Stimulated activated CD8-positive, alpha-beta memory T cell treated with anti-CD3 and anti-CD28 coated beads, Interleukin-15, amount 100 ng/mL, for 24 hours (primary cell): Measurements from ENCODE around the gene PTPRJ.

Experiments used
- DNase-seq: peaks from one replicate; pipeline ENCODE4 v3.0.0-alpha.2; 2020; ENCODE audit warnings: low read depth

PTPRJ gene

DNA sequence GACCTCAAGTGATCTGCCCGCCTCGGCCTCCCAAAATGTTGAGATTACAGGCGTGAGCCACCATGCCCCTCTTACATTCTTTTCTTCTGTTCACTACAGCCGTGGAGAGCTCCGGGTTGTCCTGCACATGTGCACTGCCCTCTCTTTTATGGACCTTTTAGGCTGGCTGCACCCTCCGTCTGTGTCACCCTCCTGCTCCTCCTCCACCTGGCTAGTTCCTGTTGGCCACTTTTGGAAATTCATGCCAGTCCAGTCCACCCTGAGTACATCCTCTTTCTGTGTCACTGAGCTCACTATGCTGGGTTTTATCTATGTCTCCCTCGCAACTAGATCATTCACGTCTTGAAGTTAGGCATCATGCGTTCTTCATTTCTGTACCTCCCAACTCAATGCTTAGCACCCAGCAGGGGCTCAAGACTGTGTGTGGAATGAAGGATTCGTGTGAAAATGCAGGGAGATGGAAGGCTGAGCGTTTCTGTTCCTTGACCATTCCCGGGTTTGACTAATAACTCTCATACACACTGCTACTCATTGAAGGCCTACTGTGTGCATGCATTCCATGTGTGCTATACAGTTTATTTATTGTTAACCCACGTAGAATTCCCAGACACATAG lies 60.6 kb downstream of the PTPRJ start:
- no peak for DNase-seq

DNA sequence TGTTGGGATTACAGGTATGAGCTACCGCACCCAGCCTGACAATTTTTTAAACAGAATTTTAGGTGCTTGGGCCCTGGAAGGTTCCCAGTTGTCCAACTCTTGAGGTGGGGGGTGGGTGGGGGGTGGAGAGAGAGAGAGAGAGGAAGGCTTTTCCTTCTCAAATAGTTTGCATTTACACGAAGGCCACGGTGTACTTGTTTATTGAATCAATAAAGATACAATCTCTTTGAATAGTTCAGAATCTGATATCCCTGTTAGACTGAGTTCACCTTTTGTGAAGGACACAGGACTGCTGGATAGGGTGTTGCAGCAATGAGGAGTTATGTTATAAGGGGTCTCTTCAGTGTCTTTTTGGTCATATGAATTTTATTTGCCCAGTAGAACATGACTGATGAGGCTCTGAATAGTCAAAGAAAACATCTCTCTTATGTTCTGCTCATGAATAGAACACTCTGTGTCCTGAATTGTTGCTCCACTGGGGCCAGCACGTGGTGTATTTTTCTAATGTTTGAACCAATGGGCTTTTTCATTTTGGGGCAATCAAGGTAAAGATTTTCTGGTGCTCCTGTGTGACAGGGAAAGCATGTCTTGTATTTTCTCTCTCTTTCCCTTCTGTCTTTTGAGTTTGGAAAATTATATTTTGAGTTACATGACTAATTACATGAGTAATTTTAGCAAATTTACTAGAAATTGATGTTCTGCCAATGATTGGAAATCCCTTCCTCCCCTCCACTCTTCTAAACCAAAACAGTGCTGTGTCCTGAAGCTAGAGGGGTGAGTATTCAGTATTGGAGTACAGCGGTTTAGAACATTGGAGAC lies 61.7 kb downstream of the PTPRJ start:
- no peak for DNase-seq

DNA sequence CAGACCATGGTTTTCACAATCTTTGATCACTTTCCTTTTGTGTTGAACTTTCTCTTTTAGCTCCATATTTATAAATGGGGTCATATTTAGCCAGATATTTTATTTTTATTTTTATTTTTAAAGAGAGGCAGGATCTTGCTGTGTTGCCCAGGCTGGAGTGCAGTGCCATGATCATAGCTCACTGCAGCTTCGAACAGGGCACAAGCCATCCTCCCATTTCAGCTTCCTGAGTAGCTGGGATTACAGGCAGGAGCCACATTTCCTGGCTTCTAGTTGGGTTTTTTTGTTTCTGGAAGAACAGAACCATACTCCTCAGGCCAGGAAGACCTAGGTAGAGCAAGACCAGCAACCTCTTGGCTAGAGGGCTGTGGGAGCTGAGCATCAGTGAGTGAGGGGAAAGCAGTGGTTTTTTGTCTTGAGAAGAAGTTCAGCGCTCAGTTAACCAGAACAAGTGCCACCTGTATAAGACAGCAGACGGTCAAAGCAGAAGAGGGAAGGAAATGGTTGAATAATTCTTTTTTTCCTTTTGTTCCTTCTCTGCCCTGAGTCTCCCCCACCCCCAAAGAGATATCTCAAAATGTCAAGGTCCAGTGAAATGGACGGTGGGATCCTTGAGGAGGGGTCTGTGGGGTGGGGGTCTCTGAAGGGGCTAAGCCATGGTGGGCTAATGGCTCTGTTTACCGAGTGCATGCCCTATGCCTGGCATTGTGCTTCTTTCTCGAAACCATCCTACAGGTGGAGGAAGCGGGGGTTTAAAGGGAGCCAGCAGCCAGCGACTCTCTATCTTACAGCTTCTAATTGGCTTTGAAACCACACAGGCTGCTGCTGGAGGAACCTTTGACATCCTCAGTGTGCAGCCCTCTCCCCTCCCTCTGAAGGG lies 63.0 kb downstream of the PTPRJ start:
- DNase-seq = no peak

DNA sequence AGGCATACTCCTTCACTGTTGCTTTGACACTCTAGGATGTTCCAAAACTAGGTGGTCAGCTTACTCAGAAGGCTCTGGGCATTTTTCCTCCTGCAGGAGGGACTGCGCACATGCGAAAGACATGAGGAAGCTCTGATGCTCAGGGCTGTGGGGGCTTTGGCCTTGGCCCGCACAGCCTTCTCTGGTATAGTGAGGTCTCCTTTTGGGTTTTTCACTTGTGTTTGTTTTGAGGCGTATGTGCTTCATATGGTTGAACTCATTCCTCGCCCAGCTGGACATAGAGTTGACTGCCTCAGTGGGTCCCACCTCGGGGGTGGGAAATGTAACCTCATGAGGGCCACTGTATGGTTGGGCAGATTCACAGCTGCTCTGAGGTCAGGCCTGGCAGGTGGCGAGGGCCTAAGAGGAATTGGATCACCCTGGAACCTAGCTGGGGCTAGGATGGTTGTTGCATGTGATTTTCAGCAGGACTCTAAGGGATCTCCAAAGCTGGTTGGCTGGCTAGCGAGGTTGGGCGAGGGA lies 63.7 kb downstream of the PTPRJ start:
- DNase-seq = no peak

DNA sequence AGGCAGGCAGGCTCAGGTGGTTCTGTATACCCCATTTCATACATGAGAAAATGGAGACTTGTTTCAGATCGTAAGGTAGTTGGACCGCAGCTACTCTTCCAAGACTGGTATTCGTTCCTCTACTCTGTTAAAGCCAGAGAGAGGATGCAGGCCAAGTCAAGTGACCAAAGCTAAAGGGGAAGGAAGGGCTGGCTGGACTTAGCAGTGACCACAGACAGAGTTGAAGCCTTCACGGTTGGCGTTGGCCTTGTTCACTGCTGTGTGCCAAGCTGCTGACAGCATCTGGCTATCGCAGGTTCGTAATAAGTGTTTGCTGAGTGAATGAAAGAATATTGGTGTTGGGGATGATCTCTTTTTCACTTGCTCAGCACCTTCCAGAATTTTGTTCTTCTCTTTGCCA lies 64.2 kb downstream of the PTPRJ start:
- DNase-seq = no peak

DNA sequence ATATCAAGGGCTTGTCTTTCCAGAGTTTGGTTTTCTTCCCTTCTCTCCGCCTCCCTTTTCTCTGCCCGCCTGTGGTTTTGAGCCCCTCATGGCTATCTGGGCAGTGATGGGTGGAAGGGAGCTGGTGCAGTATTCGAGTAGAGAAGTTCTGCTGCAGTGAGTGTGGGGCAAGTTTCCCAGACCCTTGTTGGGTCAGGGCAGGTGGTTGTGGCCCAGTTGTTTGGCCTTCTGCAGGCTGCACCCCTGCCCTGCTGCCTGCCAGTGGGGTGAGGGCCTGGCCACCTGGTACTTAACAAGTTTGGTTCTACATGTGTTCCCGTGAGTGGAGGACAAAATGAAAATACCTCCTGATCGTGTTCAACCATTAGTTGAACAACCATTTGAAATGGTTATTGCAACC lies 65.2 kb downstream of the PTPRJ start:
- no peak for DNase-seq

DNA sequence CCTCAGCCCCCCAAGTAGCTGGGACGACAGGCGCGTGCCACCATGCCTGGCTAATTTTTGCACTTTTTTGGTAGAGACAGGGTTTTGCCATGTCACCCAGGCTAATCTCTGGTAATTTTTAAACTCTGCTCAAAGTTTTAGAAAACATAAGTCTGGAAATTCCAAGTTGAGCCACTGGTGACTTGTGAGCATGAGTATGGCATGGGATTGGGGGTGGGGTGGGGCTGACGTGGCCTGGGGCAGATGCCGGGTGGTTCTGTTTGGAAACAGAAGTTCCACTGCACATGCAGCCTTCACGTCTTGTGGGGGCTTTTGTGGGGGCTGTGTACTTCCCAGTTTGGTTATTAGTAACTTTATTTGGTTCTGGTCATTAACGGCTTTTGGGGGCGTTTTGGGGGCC lies 67.3 kb downstream of the PTPRJ start:
- DNase-seq = no peak

DNA sequence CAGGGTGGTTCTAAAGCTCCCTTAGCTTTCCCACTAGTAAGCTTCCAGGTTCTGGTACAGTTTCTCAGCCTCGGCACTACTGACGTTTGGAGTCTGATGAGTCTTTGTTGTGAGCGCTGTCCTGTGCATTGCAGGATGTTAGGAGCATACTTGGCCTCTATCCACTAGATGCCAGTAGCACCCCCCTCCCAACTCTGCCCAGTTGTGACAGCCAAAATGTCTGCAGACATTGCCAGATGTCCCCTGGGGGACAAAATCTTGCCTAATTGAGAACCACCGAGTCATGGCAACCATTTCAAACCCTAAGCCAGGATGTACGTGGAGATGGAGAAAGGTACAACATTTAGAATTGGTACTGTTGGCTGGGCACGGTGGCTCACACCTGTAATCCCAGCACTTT lies 68.7 kb downstream of the PTPRJ start:
- DNase-seq = no peak

DNA sequence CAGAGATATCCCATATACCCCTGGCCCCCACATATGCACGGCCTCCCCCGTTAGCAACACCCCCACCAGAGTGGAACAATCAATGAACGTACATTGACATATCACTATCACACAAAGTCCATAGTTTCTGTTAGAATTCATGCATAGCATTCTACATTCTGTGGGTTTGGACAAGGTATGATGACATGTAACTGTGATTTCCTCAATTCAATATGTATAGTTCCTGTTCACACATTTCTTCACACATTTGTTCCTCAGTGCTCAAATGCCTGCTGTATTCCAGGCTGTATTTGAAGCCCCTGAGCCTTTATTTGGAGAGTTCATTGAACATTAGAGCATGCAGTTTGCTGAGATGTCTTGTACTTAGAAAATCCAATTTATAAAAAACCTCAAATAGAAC lies 69.9 kb downstream of the PTPRJ start:
- DNase-seq = no peak

DNA sequence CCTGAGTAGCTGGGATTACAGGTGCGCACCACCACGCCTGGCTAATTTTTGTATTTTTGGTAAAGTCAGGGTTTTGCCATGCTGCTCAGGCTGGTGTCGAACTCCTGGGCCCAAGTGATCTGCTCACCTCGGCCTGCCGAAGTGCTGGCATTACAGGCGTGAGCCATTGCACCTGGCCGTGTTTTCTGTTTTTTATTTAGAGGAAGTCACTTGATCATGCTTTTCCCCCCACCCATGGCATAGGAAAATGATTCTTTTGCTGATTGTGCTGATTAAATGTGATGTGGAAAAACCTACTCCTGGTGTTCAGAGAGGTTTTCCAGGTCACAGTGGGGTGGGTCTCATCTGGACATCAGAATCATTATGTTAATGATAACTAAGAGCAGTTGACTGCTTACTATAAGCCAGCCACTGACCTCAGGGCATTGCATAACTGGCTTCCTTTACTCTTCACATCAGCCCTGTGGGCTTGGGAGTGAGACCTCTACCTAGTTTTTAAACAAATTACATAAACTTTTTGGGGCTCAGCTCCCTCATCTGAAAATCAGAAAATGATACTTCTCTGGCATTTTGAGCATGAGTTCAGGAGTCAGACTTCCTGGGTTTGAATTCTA lies 71.0 kb downstream of the PTPRJ start:
- DNase-seq = no peak

DNA sequence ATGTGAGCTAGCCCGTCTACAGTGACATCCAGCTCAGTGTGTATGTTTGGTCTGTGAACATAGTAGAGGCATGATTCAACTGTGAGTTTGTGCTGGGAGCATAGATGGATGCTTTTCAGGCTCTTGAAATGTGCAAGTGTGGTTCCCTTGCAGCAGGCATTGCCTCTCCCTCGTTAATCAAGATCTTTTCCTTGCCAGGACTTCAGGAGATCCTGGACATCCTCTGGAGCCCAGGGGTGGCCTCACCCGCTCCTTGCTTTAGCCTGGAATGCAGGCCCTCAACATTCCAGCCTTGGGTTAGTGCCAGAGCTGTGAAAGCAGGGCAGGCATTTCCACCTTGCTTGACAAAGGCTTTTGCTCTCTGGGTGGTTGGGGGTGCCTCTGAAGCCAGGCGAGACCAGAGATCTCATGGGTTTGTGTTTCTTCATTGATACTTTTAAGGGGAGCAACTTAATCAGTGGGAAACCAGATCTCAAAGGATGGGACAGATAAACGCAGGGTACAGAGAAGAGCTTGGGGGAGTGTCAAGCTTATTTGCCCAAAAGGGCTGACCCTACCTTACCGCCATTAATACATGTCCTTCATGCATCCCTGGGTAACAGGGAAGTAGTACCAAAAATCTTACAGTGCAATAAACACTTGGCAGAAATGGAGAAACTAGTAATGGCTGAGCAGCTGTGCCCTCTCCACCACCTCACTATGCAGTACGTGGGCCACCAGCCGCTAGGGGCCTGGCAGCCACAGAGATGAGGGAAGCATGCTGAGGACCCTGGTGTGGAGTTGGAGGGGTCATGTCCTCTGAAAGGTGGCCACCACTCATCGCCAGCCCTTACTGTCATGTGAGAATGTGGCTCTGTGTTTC lies 72.1 kb downstream of the PTPRJ start:
- no peak for DNase-seq

DNA sequence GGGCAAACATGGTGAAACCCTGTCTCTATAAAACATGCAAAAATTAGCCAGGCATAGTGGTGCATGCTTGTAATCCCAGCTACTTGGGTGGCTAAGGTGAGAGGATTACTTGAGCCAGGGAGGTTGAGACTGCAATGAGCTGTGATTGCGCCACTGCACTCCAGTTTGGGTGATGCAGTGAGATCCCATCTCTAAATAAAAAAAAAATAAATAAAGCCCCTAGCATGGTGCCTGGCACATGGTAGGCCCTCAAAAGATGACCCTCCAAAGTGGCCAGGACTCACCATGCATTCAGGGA lies 74.6 kb downstream of the PTPRJ start:
- DNase-seq = no peak

DNA sequence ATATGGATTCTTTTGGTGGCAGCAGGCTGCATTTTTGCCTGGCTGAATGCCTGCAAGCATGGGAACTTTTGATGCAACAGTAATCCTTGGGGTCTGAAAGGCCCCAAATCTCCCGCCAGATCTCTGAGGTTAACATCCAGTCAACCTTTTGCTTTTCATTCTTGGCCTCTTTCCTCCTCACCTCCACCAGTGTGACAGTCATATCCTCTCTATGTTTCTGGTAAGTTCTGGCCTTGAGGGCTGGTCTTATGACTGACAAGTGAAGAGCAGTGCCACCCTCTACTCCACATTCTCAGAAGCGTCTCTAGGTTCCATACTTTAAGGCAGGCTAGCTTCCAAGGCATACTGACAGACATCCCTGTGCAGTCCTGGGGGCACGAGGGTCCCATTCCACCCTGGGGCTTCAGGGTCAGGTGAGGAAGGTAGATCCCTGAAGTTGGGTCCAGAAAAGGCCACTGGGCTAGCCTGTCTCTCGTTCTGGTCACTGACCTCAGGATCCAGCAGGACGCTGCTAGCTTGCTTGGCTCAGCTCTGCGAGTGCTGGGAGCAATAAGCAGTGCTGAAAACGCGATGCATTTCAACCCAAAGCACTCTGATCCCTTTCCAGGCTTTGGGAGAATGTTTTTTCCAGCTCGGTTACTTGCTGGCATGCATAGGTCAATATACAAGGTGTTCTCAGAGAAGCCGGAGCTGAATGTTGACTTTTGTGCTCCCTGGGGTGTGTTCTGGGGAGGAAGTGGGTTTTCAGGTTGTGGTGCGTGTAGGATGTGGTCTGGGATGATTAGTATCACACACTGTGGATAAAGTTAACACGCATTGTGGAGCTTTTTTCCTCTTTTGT lies 75.2 kb downstream of the PTPRJ start:
- peak; percentile 13 for DNase-seq

DNA sequence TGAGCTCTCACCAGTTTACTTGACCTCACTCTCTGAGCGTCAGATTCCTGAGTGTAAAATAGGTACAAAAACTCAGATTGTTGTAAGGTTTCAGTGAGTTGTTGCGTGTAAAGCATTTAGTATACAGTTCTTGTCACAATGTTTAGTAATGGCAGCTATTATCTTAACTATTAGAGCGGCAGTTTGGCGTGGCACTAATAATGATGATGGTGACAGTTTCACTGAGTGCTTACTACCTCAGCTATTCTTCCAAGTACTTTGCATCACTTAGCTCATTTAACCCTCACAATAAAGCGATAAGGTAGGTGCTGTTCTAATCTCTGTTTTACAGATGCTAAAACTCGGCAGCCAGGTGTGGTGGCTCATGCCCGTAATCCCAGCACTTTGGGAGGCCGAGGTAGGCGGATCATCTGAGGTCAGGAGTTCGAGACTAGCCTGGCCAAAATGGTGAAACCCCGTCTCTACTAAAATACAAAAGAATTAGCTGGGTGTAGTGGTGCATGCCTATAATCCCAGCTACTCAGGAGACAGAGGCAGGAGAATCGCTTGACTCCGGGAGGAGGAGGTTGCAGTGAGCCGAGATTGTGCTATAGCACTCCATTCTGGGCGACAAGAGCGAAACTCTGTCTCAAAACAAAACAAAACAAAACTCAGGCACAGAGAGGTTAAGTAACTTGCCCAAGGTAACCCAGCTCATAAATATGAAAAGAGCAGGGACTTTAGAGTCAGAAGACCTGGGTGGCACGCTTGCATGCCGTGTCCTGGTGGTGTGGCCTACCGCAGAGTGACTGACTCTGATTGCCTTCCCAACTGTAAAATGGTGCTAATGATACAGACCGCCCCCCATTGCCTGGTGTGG lies 76.2 kb downstream of the PTPRJ start:
- DNase-seq = no peak

DNA sequence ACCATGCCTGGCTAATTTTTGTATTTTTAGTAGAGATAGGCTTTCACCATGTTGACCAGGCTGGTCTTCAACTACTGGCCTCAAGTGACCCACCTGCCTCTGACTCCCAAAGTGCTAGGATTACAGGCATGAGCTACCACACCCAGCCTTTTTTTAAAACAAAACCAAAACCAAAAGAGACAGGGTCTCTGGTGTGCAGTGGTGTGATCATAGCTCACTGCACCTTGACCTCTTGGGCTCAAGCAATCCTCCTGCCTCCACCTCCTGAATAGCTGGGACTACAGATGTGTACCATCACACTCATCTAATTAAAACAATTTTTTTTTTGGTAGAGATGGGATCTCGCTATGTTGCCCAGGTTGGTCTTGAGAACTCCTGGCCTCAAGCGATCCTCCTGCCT lies 77.7 kb downstream of the PTPRJ start:
- DNase-seq = no peak

DNA sequence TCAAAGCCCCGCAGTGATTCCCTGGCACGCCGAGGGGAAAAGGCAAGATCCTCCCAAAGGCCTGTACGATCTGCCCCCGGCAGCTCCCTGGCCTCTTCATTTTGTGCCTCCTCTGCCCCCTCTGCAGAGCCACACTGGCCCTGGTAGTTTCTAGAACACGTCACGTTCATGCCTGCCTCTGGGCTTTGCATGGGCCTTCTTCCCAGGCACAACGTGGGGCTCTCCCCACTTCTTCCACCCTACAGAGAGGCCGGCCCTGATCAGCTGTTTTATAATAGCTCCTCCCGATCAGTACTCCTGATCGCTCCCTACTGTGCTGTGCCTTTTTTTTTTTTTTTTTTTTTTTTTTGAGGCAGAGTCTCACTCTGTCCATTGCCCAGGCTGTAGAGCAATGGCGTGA lies 78.4 kb downstream of the PTPRJ start:
- no peak for DNase-seq

DNA sequence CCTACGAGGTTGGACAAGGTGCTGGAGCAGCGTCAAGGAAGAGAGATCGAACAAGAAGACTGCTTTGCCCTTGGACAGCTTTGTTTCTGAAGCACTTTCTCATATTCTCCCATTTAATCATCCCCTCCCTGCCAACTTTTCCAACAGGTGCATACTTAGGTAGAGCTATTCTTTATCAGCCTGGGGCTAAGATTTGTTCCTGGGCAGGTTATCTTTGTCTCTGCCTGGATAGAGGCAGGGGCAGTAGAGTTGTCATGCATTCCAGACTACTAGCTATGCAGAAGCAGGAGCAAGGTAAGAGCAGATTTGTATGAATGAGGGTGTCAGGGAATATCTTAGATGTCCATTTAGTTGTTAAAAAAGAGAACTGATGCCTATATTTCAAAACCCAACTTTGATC lies 82.3 kb downstream of the PTPRJ start:
- no peak for DNase-seq

DNA sequence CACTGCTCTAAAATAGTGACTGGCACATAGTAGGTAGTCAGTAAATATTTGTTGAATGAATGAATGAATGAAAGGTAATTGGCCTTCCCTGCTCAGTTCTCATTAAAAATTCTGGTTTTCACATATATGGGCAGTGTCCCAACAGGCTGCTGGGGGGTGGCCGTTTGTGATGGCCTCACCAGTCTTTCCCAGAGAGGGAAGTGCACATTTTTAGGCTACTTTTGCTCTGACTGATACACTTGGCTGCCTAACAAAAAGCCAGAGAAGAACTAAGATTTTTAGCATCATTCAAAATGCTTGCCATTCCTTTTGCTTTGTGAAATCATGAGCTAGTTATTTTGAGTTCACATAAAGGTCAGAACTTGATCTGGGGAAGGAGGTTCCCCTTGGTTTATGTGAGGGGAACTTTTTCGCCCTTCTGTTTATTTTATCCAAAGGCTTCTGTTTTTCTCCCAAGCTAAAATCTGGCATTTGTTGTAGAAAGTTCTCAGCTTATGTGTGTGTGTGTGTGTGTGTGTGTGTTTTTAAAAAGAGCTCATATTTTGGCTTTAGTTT lies 83.1 kb downstream of the PTPRJ start:
- DNase-seq = no peak

DNA sequence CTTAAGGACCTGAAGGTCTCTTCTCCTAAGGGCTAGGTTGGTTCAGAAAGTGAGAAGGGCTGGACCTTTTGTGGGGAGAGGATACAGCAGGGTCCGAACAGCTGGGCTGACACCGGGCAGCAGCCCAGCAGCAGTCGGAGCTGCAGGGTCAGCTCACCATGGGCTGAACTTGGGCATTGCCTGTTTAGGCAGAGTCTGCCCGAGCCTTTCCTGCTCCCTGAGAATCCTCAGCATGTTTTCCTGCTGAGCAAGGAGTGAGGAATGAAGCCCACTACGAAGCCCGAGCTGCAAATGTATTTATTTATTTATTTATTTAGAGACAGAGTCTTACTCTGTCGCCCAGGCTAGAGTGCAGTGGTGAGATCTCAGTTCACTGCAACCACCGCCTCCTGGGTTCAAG lies 83.9 kb downstream of the PTPRJ start:
- no peak for DNase-seq
